Non-pigmented ciliary epithelial cell (primary cell): ENCODE measurements around the gene SLC25A26.
A peak's percentile ranks its signal among the peaks of the same experiment; 100 is the strongest.
"Not testable (repeated sequence)": the region's sequence is repeated elsewhere in the genome, so short reads cannot be mapped to it uniquely, and the experiment has no call there.

Experiments
- DNase-seq: peaks from one replicate; pipeline ENCODE4 v3.0.0-alpha.2; 2010; ENCODE audit warnings: low read depth

Gene SLC25A26

GRCh38 chr3:66220602-66221377 is at the start of gene SLC25A26:
Gene SLC25A26 (plus strand): TSS chr3:66221001. CDS start chr3:66221095, 94 bp downstream.
- DNase-seq, result peak; percentile 82

GRCh38 chr3:66172394-66172793 is 48.4 kb upstream of the SLC25A26 start:
- DNase-seq, result no peak

- no peak for DNase-seq
Measured at GRCh38 chr3:66177026-66177425, 43.8 kb upstream of the SLC25A26 start.

- no peak for DNase-seq
Measured at GRCh38 chr3:66178206-66178605, 42.6 kb upstream of the SLC25A26 start.

GRCh38 chr3:66179793-66180192 is 41.0 kb upstream of the SLC25A26 start:
- no peak for DNase-seq

- DNase-seq, result no peak
Measured at GRCh38 chr3:66181764-66182163, 39.0 kb upstream of the SLC25A26 start.

- no peak for DNase-seq
Measured at GRCh38 chr3:66182246-66182645, 38.6 kb upstream of the SLC25A26 start.

- no peak for DNase-seq
Measured at GRCh38 chr3:66186545-66186944, 34.3 kb upstream of the SLC25A26 start.

- DNase-seq, result peak; percentile 22
Measured at GRCh38 chr3:66195347-66195783, 25.4 kb upstream of the SLC25A26 start.

GRCh38 chr3:66196633-66197032 is 24.2 kb upstream of the SLC25A26 start:
- DNase-seq, result no peak

- DNase-seq, result no peak
Measured at GRCh38 chr3:66198437-66199088, 22.2 kb upstream of the SLC25A26 start.

GRCh38 chr3:66199089-66199473 is 21.7 kb upstream of the SLC25A26 start:
- DNase-seq, result no peak

- DNase-seq, result no peak
Measured at GRCh38 chr3:66200147-66200546, 20.7 kb upstream of the SLC25A26 start.

- DNase-seq, result no peak
Measured at GRCh38 chr3:66200786-66201185, 20.0 kb upstream of the SLC25A26 start.

GRCh38 chr3:66203275-66203674 is 17.5 kb upstream of the SLC25A26 start:
- no peak for DNase-seq

GRCh38 chr3:66206806-66207205 is 14.0 kb upstream of the SLC25A26 start:
- no peak for DNase-seq

- DNase-seq, result no peak
Measured at GRCh38 chr3:66208189-66208588, 12.6 kb upstream of the SLC25A26 start.

- no peak for DNase-seq
Measured at GRCh38 chr3:66210687-66211295, 10.0 kb upstream of the SLC25A26 start.

GRCh38 chr3:66211779-66212178 is 9.0 kb upstream of the SLC25A26 start:
- DNase-seq, result no peak

- no peak for DNase-seq
Measured at GRCh38 chr3:66215106-66215505, 5.7 kb upstream of the SLC25A26 start.

GRCh38 chr3:66220066-66220465 is 735 bp upstream of the SLC25A26 start:
- no peak for DNase-seq

- no peak for DNase-seq
Measured at GRCh38 chr3:66224220-66224619, 3.4 kb downstream of the SLC25A26 start.

GRCh38 chr3:66226093-66226492 is 5.3 kb downstream of the SLC25A26 start:
- DNase-seq, result not testable (repeated sequence)
